ENCODE results near the gene PARVG. TPM values are rescaled to one million over a fixed set of nuclear protein-coding genes. Genes with fewer than 3 reads are reported as not detected.
A peak's percentile ranks its signal among the peaks of the same experiment; 100 is the strongest.

The PARVG gene
- total and polyA plus RNA-seq, 10 of the 15 experiments (the other 5 are each of a cell fraction or from before 2014, with no cell fraction given): 6.3 to 123 (median 71.9) TPM

- 94% methylated on average over 27 of the region's 27 CpGs for WGBS (ENCODE audit: insufficient coverage, insufficient replicate concordance, low lambda C conversion rate, missing lambda C conversion rate)
- TF ChIP-seq POLR2A (IDR thresholded peaks at IDR 0.05; ENCODE audit: low read depth, low read length) (0 out of 2 replicates have a peak, but pooled peaks have one; percentile 23), HSF1 (IDR thresholded peaks at IDR 0.05; ENCODE audit: low read depth, low read length) (no peak)
- no peaks in the 10 kb centered on the region for H3K9me3 ChIP-seq (replicated peaks; ENCODE audit: control insufficient read depth, insufficient read depth, low read length)
- in situ Hi-C loops (cut with MboI) (no loop called here), intact Hi-C loops (cut with micrococcal nuclease; ENCODE audit: unreplicated experiment) (no loop called here)
- ATAC-seq: no peak
- H3K4me3 ChIP-seq: no peak overlapping the region
- POLR2A ChIA-PET: no interaction called here
- no peak overlapping the region for H2AFZ ChIP-seq (ENCODE audit: control insufficient read depth, low read depth, low read length)
- DNase-seq (ENCODE audit: low read depth, low spot score): no peak
- no peaks in the 10 kb centered on the region for H4K20me1 ChIP-seq (ENCODE audit: control insufficient read depth, insufficient read depth)
- no peak overlapping the region for H3K9ac ChIP-seq (ENCODE audit: control insufficient read depth, insufficient read depth, low read length)
- no peaks in the 10 kb centered on the region for H3K79me2 ChIP-seq (ENCODE audit: control insufficient read depth, insufficient read depth, low read length)
- FAIRE-seq: no peak
- H3K27me3 ChIP-seq (replicated peaks in 1 of 2; ENCODE audit: control insufficient read depth in 2 of 2, insufficient read depth in 2 of 2, low read length in 1 of 2): no peaks in the 10 kb centered on the region
- CTCF ChIA-PET: no interaction called here
- no peak overlapping the region for H3K27ac ChIP-seq (ENCODE audit: control insufficient read depth, insufficient read depth)
- RAD21 ChIA-PET (ENCODE audit: unreplicated experiment): no interaction called here
- H3K4me2 ChIP-seq (ENCODE audit: control insufficient read depth, insufficient read depth): no peak overlapping the region
- SMC1A ChIA-PET (ENCODE audit: uncharacterized antibody, unreplicated experiment): no interaction called here
- H3K4me1 ChIP-seq (ENCODE audit: control insufficient read depth, insufficient read depth, low read length): no peaks in the 10 kb centered on the region
- H3K36me3 ChIP-seq (ENCODE audit: control insufficient read depth in 2 of 2, insufficient read depth in 2 of 2, low read length in 1 of 2): peaks cover 1 to 9% of the 10 kb centered on the region in 2 experiments; a peak in 3 of 4 replicates
- no TSS peak for BruUV-seq (replicated peaks)
These were observed 32.7 kb upstream of the PARVG start for GRCh38 chr22:44147821-44148574.

DNA sequence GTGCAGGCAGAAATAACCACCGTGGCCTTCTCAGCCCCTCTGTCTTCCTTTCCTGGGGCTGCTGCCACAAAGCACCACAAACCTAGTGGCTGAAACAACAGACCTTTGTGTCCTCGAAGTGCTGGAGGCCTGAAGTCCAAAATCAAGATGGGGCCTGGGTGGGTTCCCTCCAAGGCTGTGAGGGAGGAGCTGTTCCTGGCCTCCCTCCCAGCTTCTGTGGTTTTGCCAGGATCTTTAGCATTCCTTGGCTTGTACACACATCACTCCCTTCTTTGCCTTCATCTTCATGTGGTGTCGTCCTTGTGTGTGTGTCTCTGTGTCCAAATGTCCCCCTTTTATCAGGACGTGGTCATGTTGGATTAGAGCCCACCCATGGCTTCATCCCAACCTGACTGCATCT is 29.0 kb upstream of the PARVG start:
- ATAC-seq (no peak), FAIRE-seq (no peak), DNase-seq (ENCODE audit: low read depth, low spot score) (no peak)
- Histone ChIP-seq H3K4me1 (ENCODE audit: control insufficient read depth, insufficient read depth, low read length) (no peaks in the 10 kb centered on the region), H3K27me3 (replicated peaks in 1 of 2; ENCODE audit: control insufficient read depth in 2 of 2, insufficient read depth in 2 of 2, low read length in 1 of 2) (no peaks in the 10 kb centered on the region), H4K20me1 (ENCODE audit: control insufficient read depth, insufficient read depth) (no peaks in the 10 kb centered on the region), H3K9me3 (replicated peaks; ENCODE audit: control insufficient read depth, insufficient read depth, low read length) (no peaks in the 10 kb centered on the region), H2AFZ (ENCODE audit: control insufficient read depth, low read depth, low read length) (no peak overlapping the region), H3K79me2 (ENCODE audit: control insufficient read depth, insufficient read depth, low read length) (no peaks in the 10 kb centered on the region), H3K4me2 (ENCODE audit: control insufficient read depth, insufficient read depth) (no peak overlapping the region), H3K36me3 (ENCODE audit: control insufficient read depth in 2 of 2, insufficient read depth in 2 of 2, low read length in 1 of 2) (peaks cover 3 to 6% of the 10 kb centered on the region in 2 experiments; a peak in 3 of 4 replicates), H3K27ac (ENCODE audit: control insufficient read depth, insufficient read depth) (no peak overlapping the region), H3K9ac (ENCODE audit: control insufficient read depth, insufficient read depth, low read length) (no peak overlapping the region), H3K4me3 (no peak overlapping the region)
- ChIA-PET POLR2A (no interaction called here), RAD21 (ENCODE audit: unreplicated experiment) (no interaction called here), SMC1A (ENCODE audit: uncharacterized antibody, unreplicated experiment) (no interaction called here), CTCF (no interaction called here)
- TF ChIP-seq POLR2A (IDR thresholded peaks at IDR 0.05; ENCODE audit: low read depth, low read length) (0 out of 2 replicates have a peak, but pooled peaks have one; percentile 12), EZH2 (IDR thresholded peaks at IDR 0.05; ENCODE audit: borderline replicate concordance, control insufficient read depth, low read depth, low read length) (no peak)
- BruUV-seq (replicated peaks): no TSS peak
- WGBS (ENCODE audit: insufficient coverage, insufficient replicate concordance, low lambda C conversion rate, missing lambda C conversion rate): 84% methylated on average over 4 of the region's 4 CpGs
- intact Hi-C loops (cut with micrococcal nuclease; ENCODE audit: unreplicated experiment) (no loop called here), in situ Hi-C loops (cut with MboI) (no loop called here)

Measured in GM12878 (cell line).